GM23338 (cell line): Measurements from ENCODE around the gene RPL41. TPM values are rescaled to one million over a fixed set of nuclear protein-coding genes. Genes with fewer than 3 reads are reported as not detected.
"Not testable (repeated sequence)": the region's sequence is repeated elsewhere in the genome, so short reads cannot be mapped to it uniquely, and the experiment has no call there.

Experiments
- ATAC-seq: fragments of 200-7000 bp; cut with Tn5 transposase; 3 replicates; pipeline ENCODE4 v1.9.1; 2020
- DNase-seq: peaks from one replicate; pipeline ENCODE4 v3.0.0-alpha.2; 2015; ENCODE audit warnings: low spot score
- H2AFZ ChIP-seq: fragments of 200-600 bp; sonication (generic); 2 replicates; pipeline ENCODE4 v1.8.0; 2016; ENCODE audit warnings: antibody characterized with exemption, mild to moderate bottlenecking, moderate library complexity
- H3F3A ChIP-seq: fragments of 200-600 bp; sonication (generic); replicated peaks from 2 replicates; pipeline ENCODE4 v1.8.0; 2017; ENCODE audit warnings: antibody characterized with exemption, mixed run types, low read depth
- H3K27ac ChIP-seq: fragments of 200-600 bp; sonication (generic); 2 replicates; pipeline ENCODE4 v1.6.1; 2016; ENCODE audit warnings: low read depth
- H3K27me3 ChIP-seq: fragments of 200-600 bp; sonication (generic); 2 replicates; pipeline ENCODE4 v1.8.0; 2016; ENCODE audit warnings: mild to moderate bottlenecking, mixed run types, moderate library complexity; ENCODE audit not compliant: insufficient read depth
- H3K36me3 ChIP-seq: fragments of 200-600 bp; sonication (generic); 2 replicates; pipeline ENCODE4 v1.8.0; 2016; ENCODE audit warnings: mild to moderate bottlenecking; ENCODE audit not compliant: insufficient read depth
- H3K4me1 ChIP-seq: fragments of 200-600 bp; sonication (generic); 2 replicates; pipeline ENCODE4 v1.8.0; 2016; ENCODE audit warnings: mild to moderate bottlenecking, moderate library complexity; ENCODE audit not compliant: insufficient read depth
- H3K4me2 ChIP-seq: fragments of 200-600 bp; sonication (generic); 2 replicates; pipeline ENCODE4 v1.7.1; 2017; ENCODE audit warnings: mixed run types
- H3K4me3 ChIP-seq: fragments of 200-600 bp; sonication (generic); 2 replicates; pipeline ENCODE4 v1.6.1; 2016; ENCODE audit warnings: mixed run types
- H3K79me2 ChIP-seq: fragments of 200-600 bp; sonication (generic); replicated peaks from 2 replicates; pipeline ENCODE4 v1.8.0; 2017; ENCODE audit warnings: mild to moderate bottlenecking; ENCODE audit not compliant: insufficient read depth
- H3K9me2 ChIP-seq: fragments of 200-600 bp; sonication (generic); 2 replicates; pipeline ENCODE4 v1.8.0; 2017; ENCODE audit not compliant: insufficient read depth
- H4K20me1 ChIP-seq: fragments of 200-600 bp; sonication (generic); replicated peaks from 2 replicates; pipeline ENCODE4 v1.8.0; 2017; ENCODE audit warnings: mild to moderate bottlenecking; ENCODE audit not compliant: insufficient read depth
- H3K27ac Mint-ChIP-seq: 2 replicates; pipeline ENCODE4 v1.8.0; 2020; ENCODE audit warnings: inconsistent platforms, mild to moderate bottlenecking, moderate library complexity, mixed read lengths
- H3K27me3 Mint-ChIP-seq: 3 replicates; pipeline ENCODE4 v1.8.0; 2022; ENCODE audit warnings: low read depth, mild to moderate bottlenecking, moderate library complexity, mixed read lengths, inconsistent platforms; ENCODE audit not compliant: insufficient read depth, poor library complexity
- H3K36me3 Mint-ChIP-seq: 3 replicates; pipeline ENCODE4 v1.8.0; 2021; ENCODE audit warnings: low read depth, mild to moderate bottlenecking, inconsistent platforms, moderate library complexity, mixed read lengths
- H3K4me1 Mint-ChIP-seq: 3 replicates; pipeline ENCODE4 v1.8.0; 2020; ENCODE audit warnings: mild to moderate bottlenecking, inconsistent platforms, mixed read lengths
- H3K4me3 Mint-ChIP-seq: 3 replicates; pipeline ENCODE4 v1.8.0; 2021; ENCODE audit warnings: moderate library complexity, mild to moderate bottlenecking, inconsistent platforms, mixed read lengths
- H3K9me3 Mint-ChIP-seq: 3 replicates; pipeline ENCODE4 v1.8.0; 2020; ENCODE audit warnings: moderate library complexity, mild to moderate bottlenecking, inconsistent platforms, mixed read lengths
- CREB1 ChIP-seq: fragments of 250-450 bp; sonication (Bioruptor Pico); IDR thresholded peaks from 2 replicates; pipeline ENCODE4 v1.5.0; 2020; ENCODE audit warnings: low read depth, mild to moderate bottlenecking, moderate library complexity
- ETS1 ChIP-seq: IDR thresholded peaks from 2 replicates; pipeline ENCODE4 v1.6.1; 2016; ENCODE audit warnings: antibody characterized with exemption
- EZH2 ChIP-seq: fragments of 200-600 bp; sonication (generic); IDR thresholded peaks from one replicate; pipeline ENCODE4 v1.8.0; 2017; ENCODE audit warnings: antibody characterized with exemption, mild to moderate bottlenecking, low read depth; ENCODE audit not compliant: unreplicated experiment
- EZH2phosphoT487 ChIP-seq: fragments of 200-600 bp; sonication (generic); IDR thresholded peaks from one replicate; pipeline ENCODE4 v1.8.1; 2018; ENCODE audit warnings: antibody characterized with exemption; ENCODE audit not compliant: unreplicated experiment
- JUNB ChIP-seq: IDR thresholded peaks from one replicate; pipeline ENCODE4 v1.6.1; 2016; ENCODE audit warnings: antibody characterized with exemption; ENCODE audit not compliant: unreplicated experiment
- NANOG ChIP-seq: IDR thresholded peaks from 2 replicates; pipeline ENCODE4 v1.6.1; 2016; ENCODE audit warnings: antibody characterized with exemption, borderline replicate concordance
- POLR2AphosphoS5 ChIP-seq: IDR thresholded peaks from 2 replicates; pipeline ENCODE4 v1.6.1; 2016; ENCODE audit warnings: antibody characterized with exemption, low read depth
- STAT1 ChIP-seq: IDR thresholded peaks from one replicate; pipeline ENCODE4 v1.6.1; 2016; ENCODE audit warnings: antibody characterized with exemption; ENCODE audit not compliant: unreplicated experiment
- ZNF114 ChIP-seq: fragments of 250-450 bp; sonication (Bioruptor Pico); IDR thresholded peaks from 2 replicates; pipeline ENCODE4 v1.5.0; 2020; ENCODE audit warnings: mild to moderate bottlenecking, moderate library complexity
- ZNF462 ChIP-seq: fragments of 250-450 bp; sonication (Bioruptor Pico); IDR thresholded peaks from 2 replicates; pipeline ENCODE4 v1.5.0; 2020; ENCODE audit warnings: mild to moderate bottlenecking, moderate library complexity
- polyA plus RNA-seq: library from polyadenylated mRNA; unstranded; fragments of >200 nt; fragmentation: Nextera tagmentation; extraction: Ambion mirVana; gene quantifications from 2 replicates; pipeline ENCODE4 v1.2.1, GENCODE V29; 2016
- total RNA-seq: library from RNA; depleted of rRNA; stranded (reverse); fragments of >200 nt; shearing (Covaris generic); gene quantifications from 2 replicates; pipeline ENCODE4 v1.2.3, GENCODE V29; 2014

Gene RPL41
- total and polyA plus RNA-seq, 2 experiments from 2014 or later: 2,039 to 3,875 TPM

GRCh38 chr12:56117082-56117706 lies 761 bp downstream of the RPL41 start:
- not testable (repeated sequence) for H3K27me3 ChIP-seq, H2AFZ ChIP-seq, H3K9me2 ChIP-seq, ATAC-seq, H3K4me1 ChIP-seq, H3K9me3 Mint-ChIP-seq, H4K20me1 ChIP-seq, DNase-seq, H3K36me3 ChIP-seq
- Mint-ChIP-seq H3K4me1 (peaks cover 19% of the 10 kb centered on the region), H3K4me3 (peak overlapping the region; percentile 94), H3K36me3 (peaks cover 55% of the 10 kb centered on the region), H3K27ac (peak overlapping the region; percentile 100), H3K27me3 (peaks cover 21% of the 10 kb centered on the region)
- H3F3A ChIP-seq: peaks cover 26% of the 10 kb centered on the region
- H3K4me3 ChIP-seq: peak overlapping the region; percentile 86
- H3K4me2 ChIP-seq: peak overlapping the region; percentile 90
- peaks cover 12% of the 10 kb centered on the region for H3K79me2 ChIP-seq
- peak overlapping the region; percentile 96 for H3K27ac ChIP-seq

- ATAC-seq: peak; percentile 77
- H2AFZ ChIP-seq: no peak within 1 kb of the TSS
- TF ChIP-seq JUNB (no peak), POLR2AphosphoS5 (peak; percentile 100), CREB1 (CRISPR knock-in tag) (peak; percentile 97), ZNF462 (CRISPR knock-in tag) (no peak), EZH2phosphoT487 (no peak), ZNF114 (no peak), STAT1 (no peak), NANOG (peak; percentile 66; the same call in 1 of the 2 replicates), EZH2 (no peak), ETS1 (peak; percentile 98)
These were observed 1.6 kb downstream of the RPL41 start, which contains the start of gene ZC3H10 for GRCh38 chr12:56117778-56118687. Gene ZC3H10 (plus strand): TSS chr12:56118266. CDS start chr12:56120563, 2,297 bp downstream.

More at GRCh38 chr12:56117778-56118687, 1.6 kb downstream of the RPL41 start, which contains the start of gene ZC3H10:
- peak within 1 kb of the TSS; percentile 100 for H3K27ac Mint-ChIP-seq
- Histone ChIP-seq H3K27ac (peak within 1 kb of the TSS; percentile 96), H3K4me1 (peaks cover 10% of the 10 kb centered on the region), H3K36me3 (peaks cover 4% of the 10 kb centered on the region; the same call in 1 of the 2 replicates), H3F3A (peaks cover 26% of the 10 kb centered on the region), H3K4me2 (peak within 1 kb of the TSS; percentile 93), H3K27me3 (no peaks in the 10 kb centered on the region), H3K79me2 (peaks cover 12% of the 10 kb centered on the region), H3K4me3 (peak within 1 kb of the TSS; percentile 86), H3K9me2 (no peaks in the 10 kb centered on the region), H4K20me1 (no peaks in the 10 kb centered on the region)
- H3K9me3 Mint-ChIP-seq: peaks cover 6% of the 10 kb centered on the region; the same call in 2 of the 3 replicates
- peaks cover 19% of the 10 kb centered on the region for H3K4me1 Mint-ChIP-seq
- peak within 1 kb of the TSS; percentile 94 for H3K4me3 Mint-ChIP-seq
- DNase-seq: peak; percentile 99
- H3K27me3 Mint-ChIP-seq: peaks cover 19% of the 10 kb centered on the region
- peaks cover 46% of the 10 kb centered on the region for H3K36me3 Mint-ChIP-seq
